ENCODE measurements around the gene MANBA.

DNA sequence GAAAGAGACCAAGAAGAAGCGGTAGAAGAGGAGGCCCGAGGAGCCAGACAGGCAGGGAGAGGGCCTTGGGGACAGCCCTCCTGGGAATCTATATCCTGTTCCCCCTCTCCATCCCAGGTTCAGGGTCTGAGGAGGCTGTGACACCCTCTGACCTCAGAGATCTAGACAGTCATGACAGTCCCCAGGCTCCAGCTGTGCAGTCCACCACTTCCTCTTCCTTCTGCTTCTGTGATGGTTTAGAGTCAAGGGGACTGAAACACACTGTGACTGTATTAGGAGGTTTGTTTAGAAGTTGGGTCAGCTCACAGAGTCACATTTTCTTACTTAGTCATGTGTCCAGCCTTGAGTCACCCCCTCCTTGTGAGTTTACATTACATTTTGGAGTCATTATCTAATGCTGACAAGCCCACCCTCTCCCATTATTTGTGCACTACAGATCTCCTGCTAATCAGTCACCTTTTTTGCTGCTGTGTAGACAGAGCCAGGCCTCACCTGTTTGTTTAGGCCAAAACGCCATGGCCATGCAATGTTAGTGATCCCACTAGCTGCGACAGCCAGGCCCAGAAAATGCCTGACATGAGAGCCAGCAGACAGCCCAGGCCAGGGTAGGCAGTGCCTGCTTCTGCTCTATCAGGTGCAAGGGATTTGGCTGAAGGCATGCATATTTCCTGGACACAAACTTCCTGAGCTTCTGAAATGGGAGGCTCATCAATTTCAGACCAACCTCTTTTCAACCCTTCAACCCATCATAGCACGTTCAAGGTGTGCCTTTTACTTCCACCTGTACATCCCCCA is 26.0 kb downstream of the MANBA start:
- TF ChIP-seq POLR2A (IDR thresholded peaks at IDR 0.05; ENCODE audit: low read depth, low read length) (no peak), TAF1 (IDR thresholded peaks at IDR 0.05; ENCODE audit: low read depth, low read length) (no peak), POLR2AphosphoS5 (IDR thresholded peaks at IDR 0.05; ENCODE audit: low read depth, low read length) (no peak), POU2F2 (IDR thresholded peaks at IDR 0.05; ENCODE audit: low read depth, low read length) (no peak), SPI1 (IDR thresholded peaks at IDR 0.05; ENCODE audit: low read depth, low read length) (peak; percentile 92), PAX5 (IDR thresholded peaks at IDR 0.05; ENCODE audit: insufficient read depth, low read length, severe bottlenecking) (no peak)
